Measurements from ENCODE around the gene NKX2-1. TPM values are rescaled to one million over a fixed set of nuclear protein-coding genes. Genes with fewer than 3 reads are reported as not detected.

NKX2-1 gene
- total and polyA plus RNA-seq, 2 experiments from 2014 or later = 0.11 TPM; not detected in 1

DNA sequence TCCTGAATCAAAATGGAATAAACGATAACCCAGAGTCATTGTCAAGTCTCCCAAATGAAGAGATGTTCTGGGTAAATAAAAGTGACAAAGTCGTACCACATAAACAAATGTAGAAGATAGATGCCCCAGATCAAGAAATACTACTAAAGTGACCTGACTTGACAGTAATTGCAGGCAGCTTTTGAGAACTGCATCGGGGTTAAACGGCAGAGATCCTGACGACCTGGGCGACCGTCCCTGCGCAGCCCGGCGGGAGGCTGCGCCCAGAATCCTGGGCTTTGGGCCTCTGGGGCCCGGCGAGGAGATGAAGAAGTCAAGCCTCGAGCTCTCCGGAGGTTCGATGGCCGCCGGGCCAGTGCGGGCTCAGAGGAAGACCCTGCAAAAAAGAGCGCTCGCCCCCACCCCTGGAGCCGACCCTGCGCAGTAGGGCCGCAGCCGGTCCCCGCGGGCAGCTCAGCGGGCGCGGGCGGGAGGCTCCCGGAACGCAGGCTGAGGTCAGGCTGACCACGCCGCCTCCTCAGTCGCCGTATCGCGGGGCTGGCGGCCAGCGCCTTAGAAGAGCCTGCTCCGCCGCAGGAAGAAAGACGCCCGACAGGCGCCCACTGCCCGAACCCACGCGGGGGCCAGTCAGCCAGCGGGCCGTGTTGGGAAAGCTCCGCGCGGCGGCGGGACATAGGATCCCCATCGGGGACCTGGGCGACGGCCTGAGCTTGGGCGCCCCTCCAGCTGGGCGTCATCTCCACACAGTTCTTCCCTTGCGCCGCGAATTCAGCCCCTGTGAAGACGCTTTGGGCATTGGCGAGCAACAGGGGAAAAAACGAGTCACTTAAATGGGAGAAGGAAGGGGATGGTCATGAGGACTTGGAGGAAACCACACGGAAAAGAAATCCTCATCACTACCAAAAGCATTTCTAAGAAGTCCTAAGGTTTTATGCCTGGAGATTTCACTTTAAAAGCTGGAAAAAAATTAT, 16.0 kb downstream of the NKX2-1 start:
- Histone ChIP-seq H3K9me3 (ENCODE audit: low read depth) (no peaks in the 10 kb centered on the region), H3K4me1 (ENCODE audit: low read depth) (no peaks in the 10 kb centered on the region), H3K27ac (no peak overlapping the region), H3K27me3 (peaks cover 100% of the 10 kb centered on the region), H3K36me3 (no peaks in the 10 kb centered on the region), H3K4me3 (peak overlapping the region; percentile 12)
- DNase-seq (ENCODE audit: low read depth in 1 of 2, low spot score in 1 of 2) = no peak
- TF ChIP-seq, protein P1, sequence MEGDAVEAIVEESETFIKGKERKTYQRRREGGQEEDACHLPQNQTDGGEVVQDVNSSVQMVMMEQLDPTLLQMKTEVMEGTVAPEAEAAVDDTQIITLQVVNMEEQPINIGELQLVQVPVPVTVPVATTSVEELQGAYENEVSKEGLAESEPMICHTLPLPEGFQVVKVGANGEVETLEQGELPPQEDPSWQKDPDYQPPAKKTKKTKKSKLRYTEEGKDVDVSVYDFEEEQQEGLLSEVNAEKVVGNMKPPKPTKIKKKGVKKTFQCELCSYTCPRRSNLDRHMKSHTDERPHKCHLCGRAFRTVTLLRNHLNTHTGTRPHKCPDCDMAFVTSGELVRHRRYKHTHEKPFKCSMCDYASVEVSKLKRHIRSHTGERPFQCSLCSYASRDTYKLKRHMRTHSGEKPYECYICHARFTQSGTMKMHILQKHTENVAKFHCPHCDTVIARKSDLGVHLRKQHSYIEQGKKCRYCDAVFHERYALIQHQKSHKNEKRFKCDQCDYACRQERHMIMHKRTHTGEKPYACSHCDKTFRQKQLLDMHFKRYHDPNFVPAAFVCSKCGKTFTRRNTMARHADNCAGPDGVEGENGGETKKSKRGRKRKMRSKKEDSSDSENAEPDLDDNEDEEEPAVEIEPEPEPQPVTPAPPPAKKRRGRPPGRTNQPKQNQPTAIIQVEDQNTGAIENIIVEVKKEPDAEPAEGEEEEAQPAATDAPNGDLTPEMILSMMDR (IDR thresholded peaks at IDR 0.05; ENCODE audit: low read depth, low read length) = no peak

DNA sequence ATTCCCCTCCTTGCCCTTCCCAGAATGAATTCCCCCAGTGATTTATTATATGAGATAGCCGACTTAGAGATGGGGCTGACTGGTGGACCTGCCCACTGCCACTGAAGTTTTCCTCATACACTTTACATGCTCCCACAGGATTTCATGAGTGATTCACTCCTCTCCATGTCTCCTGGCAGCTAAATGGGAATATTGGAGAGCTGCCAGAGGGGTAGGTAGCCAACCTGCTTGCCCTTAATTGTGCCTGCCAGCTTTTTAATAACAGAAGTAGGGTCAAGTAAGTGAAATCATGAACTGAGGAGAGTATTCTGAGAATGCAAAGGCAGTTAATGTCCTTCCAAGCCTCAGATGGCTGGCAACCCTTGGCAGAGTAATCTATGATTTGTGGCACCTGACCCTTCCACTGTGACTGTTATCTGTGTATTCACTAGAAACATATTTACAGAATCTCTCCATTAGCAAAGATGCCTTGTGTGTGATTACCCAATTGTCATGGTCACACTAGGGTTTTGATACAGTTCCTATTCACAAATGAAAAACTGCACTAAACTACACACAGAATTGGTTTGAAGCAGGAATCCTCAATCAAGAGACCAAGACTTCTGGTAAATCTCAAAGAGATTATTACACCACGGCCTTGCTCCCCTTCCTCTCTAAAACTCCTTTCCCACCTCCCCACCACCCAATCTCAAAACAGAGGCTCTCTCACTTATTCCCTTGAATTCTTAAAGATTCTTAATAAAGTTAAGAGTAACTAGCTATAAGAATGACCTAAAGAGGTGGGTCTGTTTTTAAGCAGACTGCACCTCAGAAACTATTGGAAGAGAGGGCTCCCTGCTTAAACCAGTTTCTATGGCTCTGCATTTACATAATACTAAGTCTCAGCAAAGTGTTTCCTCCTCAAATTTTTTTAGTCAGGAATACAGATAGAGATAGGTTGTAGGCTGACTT, 17.2 kb downstream of the NKX2-1 start:
- Histone ChIP-seq H3K27ac (no peak overlapping the region), H3K36me3 (no peaks in the 10 kb centered on the region), H3K4me1 (ENCODE audit: low read depth) (no peaks in the 10 kb centered on the region), H3K4me3 (no peak overlapping the region), H3K27me3 (peaks cover 100% of the 10 kb centered on the region), H3K9me3 (ENCODE audit: low read depth) (no peaks in the 10 kb centered on the region)
- DNase-seq (ENCODE audit: low read depth in 1 of 2, low spot score in 1 of 2) = no peak
- TF ChIP-seq, protein P1 (IDR thresholded peaks at IDR 0.05; ENCODE audit: low read depth, low read length) = no peak

DNA sequence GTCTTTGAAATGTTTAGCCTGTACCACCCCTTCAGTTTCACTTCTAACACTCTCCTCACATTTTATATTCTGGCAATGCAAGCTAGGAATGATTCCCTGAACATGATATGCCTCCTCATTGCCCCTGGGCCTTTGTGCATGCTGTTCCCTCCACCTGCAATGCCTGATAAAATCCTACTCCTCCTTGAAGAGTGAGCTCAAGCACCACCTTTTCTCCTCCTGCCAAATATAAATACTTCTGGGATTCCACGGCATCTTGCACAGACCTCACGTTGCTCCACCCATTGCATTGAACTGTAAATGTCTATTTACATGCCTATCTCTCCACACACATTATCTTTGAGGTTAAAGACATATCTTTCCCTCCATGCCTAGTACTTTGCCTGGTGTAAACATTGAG, 21.1 kb downstream of the NKX2-1 start:
- Histone ChIP-seq H3K27ac (no peak overlapping the region), H3K4me1 (ENCODE audit: low read depth) (no peaks in the 10 kb centered on the region), H3K27me3 (peaks cover 100% of the 10 kb centered on the region), H3K36me3 (no peaks in the 10 kb centered on the region), H3K9me3 (ENCODE audit: low read depth) (no peaks in the 10 kb centered on the region), H3K4me3 (no peak overlapping the region)
- no peak for DNase-seq (ENCODE audit: low read depth in 1 of 2, low spot score in 1 of 2)
- TF ChIP-seq, protein P1 (IDR thresholded peaks at IDR 0.05; ENCODE audit: low read depth, low read length) = no peak

DNA sequence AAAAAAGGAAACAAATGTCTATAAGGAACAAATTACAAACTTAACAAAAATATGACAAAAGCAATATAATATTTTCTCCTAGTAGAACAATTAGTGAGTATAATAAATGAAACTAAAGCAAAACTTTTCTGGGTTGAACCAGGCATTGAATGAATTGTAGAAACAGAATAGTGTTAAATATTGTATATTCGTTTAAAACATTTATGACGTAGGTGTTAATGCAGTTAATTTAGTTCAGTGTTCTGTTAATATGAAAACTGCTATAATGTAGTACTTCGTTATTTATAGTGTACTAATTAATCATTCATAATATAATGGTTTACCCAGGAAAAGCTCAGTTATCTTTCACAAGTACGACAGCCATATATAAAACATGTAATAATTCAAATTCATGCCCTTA, 23.7 kb downstream of the NKX2-1 start:
- no peak for DNase-seq (ENCODE audit: low read depth in 1 of 2, low spot score in 1 of 2)
- H3K27me3 ChIP-seq = peaks cover 100% of the 10 kb centered on the region
- H3K27ac ChIP-seq = no peak overlapping the region
- no peak overlapping the region for H3K4me3 ChIP-seq
- TF ChIP-seq, protein P1 (IDR thresholded peaks at IDR 0.05; ENCODE audit: low read depth, low read length) = no peak
- H3K36me3 ChIP-seq = no peaks in the 10 kb centered on the region
- H3K9me3 ChIP-seq (ENCODE audit: low read depth) = no peaks in the 10 kb centered on the region
- no peaks in the 10 kb centered on the region for H3K4me1 ChIP-seq (ENCODE audit: low read depth)

DNA sequence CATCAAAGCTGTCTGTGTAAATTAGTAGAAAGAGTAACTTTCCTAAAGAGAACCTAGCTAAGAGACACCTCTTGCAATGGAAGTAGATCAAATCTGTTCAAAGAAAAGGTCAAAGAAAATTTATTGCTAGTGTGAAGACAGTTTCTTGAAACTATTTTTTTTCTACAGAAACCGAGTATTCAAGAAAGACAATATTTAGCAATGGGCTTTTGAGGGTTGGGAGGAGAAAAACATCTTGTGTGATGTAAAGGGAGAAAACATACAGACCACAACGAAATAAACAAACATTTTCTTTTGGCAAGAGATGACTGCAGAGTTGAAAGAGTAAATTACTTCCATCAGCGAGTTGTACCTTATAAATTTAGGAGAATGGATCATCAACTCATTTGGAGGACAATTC, 24.4 kb downstream of the NKX2-1 start:
- Histone ChIP-seq H3K4me3 (no peak overlapping the region), H3K27me3 (peaks cover 99% of the 10 kb centered on the region), H3K27ac (no peak overlapping the region), H3K36me3 (no peaks in the 10 kb centered on the region), H3K4me1 (ENCODE audit: low read depth) (no peaks in the 10 kb centered on the region), H3K9me3 (ENCODE audit: low read depth) (no peaks in the 10 kb centered on the region)
- no peak for DNase-seq (ENCODE audit: low read depth in 1 of 2, low spot score in 1 of 2)
- TF ChIP-seq, protein P1 (IDR thresholded peaks at IDR 0.05; ENCODE audit: low read depth, low read length) = no peak
